Calu3 (cell line): ENCODE data around the gene ADRB1. TPM values are rescaled to one million over a fixed set of nuclear protein-coding genes. Genes with fewer than 3 reads are reported as not detected.

Source experiments
- BruUV-seq: library from RNA; stranded (reverse); fragments of 400-500 nt; replicated peaks from 2 replicates; lab custom pipeline; 2021; lab: Mats Ljungman, UMichigan
- CTCF ChIA-PET: fragments of 300-600 bp; sonication (Branson Sonifier 250); formaldehyde crosslinking; loops from one replicate; lab custom pipeline; 2022; ENCODE audit warnings: antibody characterized with exemption; lab: Charles Lee
- DNase-seq: peaks from one replicate; pipeline ENCODE4 v3.0.0; 2022
- H3K27ac Mint-ChIP-seq: one replicate; pipeline ENCODE4 v1.8.0; 2022; ENCODE audit warnings: mixed read lengths; ENCODE audit not compliant: unreplicated experiment
- H3K27me3 Mint-ChIP-seq: one replicate; pipeline ENCODE4 v1.8.0; 2022; ENCODE audit warnings: mixed read lengths; ENCODE audit not compliant: unreplicated experiment
- H3K36me3 Mint-ChIP-seq: one replicate; pipeline ENCODE4 v1.8.0; 2022; ENCODE audit warnings: mild to moderate bottlenecking, moderate library complexity, mixed read lengths; ENCODE audit not compliant: insufficient read depth, unreplicated experiment
- H3K4me1 Mint-ChIP-seq: one replicate; pipeline ENCODE4 v1.8.0; 2022; ENCODE audit warnings: mild to moderate bottlenecking, low read depth, mixed read lengths; ENCODE audit not compliant: unreplicated experiment
- H3K4me3 Mint-ChIP-seq: one replicate; pipeline ENCODE4 v1.8.0; 2022; ENCODE audit warnings: mild to moderate bottlenecking, low read depth, moderate library complexity, mixed read lengths; ENCODE audit not compliant: unreplicated experiment
- H3K9me3 Mint-ChIP-seq: one replicate; pipeline ENCODE4 v1.8.0; 2022; ENCODE audit warnings: low read depth, mixed read lengths; ENCODE audit not compliant: unreplicated experiment
- CTCF ChIP-seq: fragments of 200-600 bp; IDR thresholded peaks from one replicate; pipeline ENCODE4 v1.8.0; 2022; ENCODE audit warnings: antibody characterized with exemption; ENCODE audit not compliant: unreplicated experiment
- intact Hi-C: fragments of 100-400 bp; cut with micrococcal nuclease; formaldehyde crosslinking; loops from one replicate; pipeline ENCODE4 v1.10.0; 2022; ENCODE audit not compliant: unreplicated experiment
- total RNA-seq: library from RNA; stranded (reverse); gene quantifications from 2 replicates; pipeline ENCODE4 v1.2.3, GENCODE V29; 2022

The ADRB1 gene
- total RNA-seq, 1 experiment from 2014 or later: 0.47 TPM

DNA sequence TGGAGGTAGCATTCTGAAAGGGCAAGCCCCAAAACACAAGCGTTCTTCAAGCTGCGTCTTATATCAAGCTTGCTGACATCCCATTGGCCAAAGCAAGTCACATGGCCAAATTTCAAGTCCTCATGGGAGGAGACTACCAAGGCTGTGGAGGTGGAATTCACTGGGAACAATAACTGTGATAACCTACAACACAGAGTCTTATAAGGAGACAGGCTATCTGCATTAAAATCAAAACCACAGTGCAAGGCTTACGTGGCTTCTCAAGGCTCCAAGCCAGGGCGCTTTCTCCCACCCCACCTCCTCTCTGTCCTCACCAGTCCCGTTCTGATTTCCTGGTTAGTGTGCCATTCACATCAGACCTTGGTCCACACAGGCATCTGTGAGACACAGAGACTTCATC, 39.4 kb downstream of the ADRB1 start:
- TF ChIP-seq CTCF: no peak
- intact Hi-C loops: loop anchor here (10.0 kb wide), 1 partner anchor 128 kb away; no protein-coding TSS in a partner anchor
- CTCF ChIA-PET: interaction anchor here (0.9 to 1.3 kb wide), 2 partner anchors 18 to 210 kb away, joined by 4 read pairs; no protein-coding TSS in a partner anchor
- Mint-ChIP-seq H3K36me3 (peaks cover 13% of the 10 kb centered on the region), H3K4me3 (peak overlapping the region; percentile 53), H3K4me1 (peaks cover 26% of the 10 kb centered on the region), H3K27me3 (no peaks in the 10 kb centered on the region), H3K9me3 (no peaks in the 10 kb centered on the region), H3K27ac (peak overlapping the region; percentile 84)
- peak; percentile 60 for DNase-seq
- no TSS peak for BruUV-seq

GRCh38 chr10:114084215-114084614, 40.5 kb downstream of the ADRB1 start:
- CTCF ChIA-PET: interaction anchor here (1.0 kb wide), 1 partner anchor 17 kb away, joined by 3 read pairs; no protein-coding TSS in a partner anchor
- TF ChIP-seq CTCF: no peak
- intact Hi-C loops: loop anchor here (10.0 kb wide), 1 partner anchor 129 kb away; no protein-coding TSS in a partner anchor
- H3K4me3 Mint-ChIP-seq: no peak overlapping the region
- no TSS peak for BruUV-seq
- H3K4me1 Mint-ChIP-seq: peaks cover 25% of the 10 kb centered on the region
- no peak for DNase-seq
- H3K27me3 Mint-ChIP-seq: no peaks in the 10 kb centered on the region
- H3K27ac Mint-ChIP-seq: no peak overlapping the region
- peaks cover 13% of the 10 kb centered on the region for H3K36me3 Mint-ChIP-seq
- H3K9me3 Mint-ChIP-seq: no peaks in the 10 kb centered on the region

DNA sequence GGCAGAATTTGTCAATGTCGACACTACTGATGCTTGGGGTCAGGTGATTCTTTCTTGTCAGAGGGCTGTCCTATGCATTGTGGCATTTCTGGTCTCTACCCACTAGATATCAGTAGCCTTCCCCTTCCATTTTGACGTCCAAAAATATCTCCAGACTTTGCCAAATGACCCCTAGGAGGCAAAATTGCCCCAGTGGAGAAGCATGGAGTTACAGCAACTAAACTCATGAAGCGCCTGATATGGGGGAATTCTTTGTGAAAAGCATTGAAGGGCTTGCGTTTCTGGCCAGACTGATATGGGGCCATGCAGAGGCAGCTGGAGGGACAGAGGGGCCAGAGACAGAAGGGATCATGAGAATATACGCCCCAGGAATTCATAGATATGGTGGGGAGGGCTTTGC, 43.6 kb downstream of the ADRB1 start:
- intact Hi-C loops: loop anchor here (10.0 kb wide), 1 partner anchor 132 kb away; no protein-coding TSS in a partner anchor
- no peak for DNase-seq
- TF ChIP-seq CTCF: no peak
- BruUV-seq: no TSS peak
- CTCF ChIA-PET: no interaction called here
- Mint-ChIP-seq H3K4me1 (no peaks in the 10 kb centered on the region), H3K9me3 (no peaks in the 10 kb centered on the region), H3K27me3 (no peaks in the 10 kb centered on the region), H3K27ac (no peak overlapping the region), H3K36me3 (peaks cover 11% of the 10 kb centered on the region), H3K4me3 (no peak overlapping the region)

DNA sequence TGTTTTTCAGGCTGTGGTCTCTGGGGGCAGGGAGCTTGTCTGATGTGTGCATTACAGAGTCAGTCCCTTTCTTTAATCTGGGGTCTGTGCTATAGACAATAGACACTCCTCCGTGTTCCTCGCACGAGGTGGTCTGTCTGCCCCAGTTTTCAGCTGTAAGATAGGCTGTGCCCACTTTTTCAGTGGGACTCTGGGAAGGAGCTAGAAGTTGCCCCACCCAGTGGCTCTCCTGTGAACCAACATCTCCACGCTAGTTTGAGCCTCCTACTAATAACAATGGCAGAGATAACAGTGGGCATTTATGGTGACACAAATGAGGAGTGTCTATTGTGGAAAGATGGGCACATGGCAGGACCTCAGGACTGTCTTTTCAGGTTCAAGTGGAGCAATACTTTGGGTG, 44.0 kb downstream of the ADRB1 start:
- intact Hi-C loops: loop anchor here (10.0 kb wide), 1 partner anchor 133 kb away; no protein-coding TSS in a partner anchor
- CTCF ChIA-PET: no interaction called here
- H3K4me1 Mint-ChIP-seq: no peaks in the 10 kb centered on the region
- BruUV-seq: no TSS peak
- no peaks in the 10 kb centered on the region for H3K9me3 Mint-ChIP-seq
- H3K36me3 Mint-ChIP-seq: peaks cover 7% of the 10 kb centered on the region
- H3K27ac Mint-ChIP-seq: no peak overlapping the region
- no peak for DNase-seq
- no peak for TF ChIP-seq CTCF
- H3K4me3 Mint-ChIP-seq: no peak overlapping the region
- no peaks in the 10 kb centered on the region for H3K27me3 Mint-ChIP-seq
